ENCODE measurements around the gene PCGF2.
A peak's percentile ranks its signal among the peaks of the same experiment; 100 is the strongest.

The PCGF2 gene

GRCh38 chr17:38738007-38738662 is 10.0 kb downstream of the PCGF2 start:
- peaks cover 19% of the 10 kb centered on the region for H3K4me1 Mint-ChIP-seq
- no peak for DNase-seq (ENCODE audit: low spot score in 2 of 2)
- H3K4me3 Mint-ChIP-seq = no peak overlapping the region
- no peak for ATAC-seq (ENCODE audit: low read depth)
- H3K36me3 Mint-ChIP-seq = peaks cover under 1% of the 10 kb centered on the region
- no peaks in the 10 kb centered on the region for H3K9me3 Mint-ChIP-seq
- H3K27me3 Mint-ChIP-seq = peaks cover 8% of the 10 kb centered on the region
- no peak overlapping the region for H3K27ac Mint-ChIP-seq

- Mint-ChIP-seq H3K36me3 (peaks cover 2% of the 10 kb centered on the region), H3K4me1 (peaks cover 33% of the 10 kb centered on the region), H3K27me3 (peaks cover 8% of the 10 kb centered on the region), H3K27ac (no peak overlapping the region), H3K9me3 (no peaks in the 10 kb centered on the region), H3K4me3 (no peak overlapping the region)
- ATAC-seq (ENCODE audit: low read depth) (peak; percentile 41), DNase-seq (ENCODE audit: low spot score in 2 of 2) (peak; percentile 69 to 82)
Observed at GRCh38 chr17:38735161-38735997, 12.8 kb downstream of the PCGF2 start.

GRCh38 chr17:38733982-38734973 is 13.9 kb downstream of the PCGF2 start:
- no peak overlapping the region for H3K4me3 Mint-ChIP-seq
- no peak overlapping the region for H3K27ac Mint-ChIP-seq

GRCh38 chr17:38733282-38733981 is 14.7 kb downstream of the PCGF2 start:
- ATAC-seq (ENCODE audit: low read depth) (no peak), DNase-seq (ENCODE audit: low spot score in 2 of 2) (no peak)
- Mint-ChIP-seq H3K4me3 (no peak overlapping the region), H3K9me3 (no peaks in the 10 kb centered on the region), H3K27me3 (peaks cover 3% of the 10 kb centered on the region), H3K4me1 (peaks cover 45% of the 10 kb centered on the region), H3K27ac (peak overlapping the region; percentile 76), H3K36me3 (peaks cover 2% of the 10 kb centered on the region)

More at GRCh38 chr17:38733982-38734973, 13.9 kb downstream of the PCGF2 start:
- DNase-seq (ENCODE audit: low spot score in 2 of 2) (no peak), ATAC-seq (ENCODE audit: low read depth) (no peak)
- Mint-ChIP-seq H3K9me3 (no peaks in the 10 kb centered on the region), H3K27me3 (peaks cover 3% of the 10 kb centered on the region), H3K36me3 (peaks cover 2% of the 10 kb centered on the region), H3K4me1 (peaks cover 36% of the 10 kb centered on the region)

- peak overlapping the region; percentile 76 for H3K27ac Mint-ChIP-seq
- DNase-seq (ENCODE audit: low spot score in 2 of 2) = no peak
- H3K9me3 Mint-ChIP-seq = no peaks in the 10 kb centered on the region
- no peak for ATAC-seq (ENCODE audit: low read depth)
- H3K36me3 Mint-ChIP-seq = peaks cover 2% of the 10 kb centered on the region
- no peaks in the 10 kb centered on the region for H3K27me3 Mint-ChIP-seq
- no peak overlapping the region for H3K4me3 Mint-ChIP-seq
- H3K4me1 Mint-ChIP-seq = peaks cover 47% of the 10 kb centered on the region
Observed at GRCh38 chr17:38732376-38733281, 15.5 kb downstream of the PCGF2 start.

GRCh38 chr17:38731526-38732294 is 16.4 kb downstream of the PCGF2 start:
- Mint-ChIP-seq H3K36me3 (peaks cover 2% of the 10 kb centered on the region), H3K9me3 (no peaks in the 10 kb centered on the region), H3K27me3 (no peaks in the 10 kb centered on the region), H3K4me3 (peak overlapping the region; percentile 96), H3K4me1 (peaks cover 51% of the 10 kb centered on the region), H3K27ac (peak overlapping the region; percentile 25)
- DNase-seq (ENCODE audit: low spot score in 2 of 2) (no peak), ATAC-seq (ENCODE audit: low read depth) (no peak)

- ATAC-seq (ENCODE audit: low read depth) = no peak
- Mint-ChIP-seq H3K36me3 (peaks cover 2% of the 10 kb centered on the region), H3K27ac (peak overlapping the region; percentile 93), H3K27me3 (no peaks in the 10 kb centered on the region), H3K4me1 (peaks cover 55% of the 10 kb centered on the region), H3K4me3 (peak overlapping the region; percentile 96), H3K9me3 (no peaks in the 10 kb centered on the region)
- no peak for DNase-seq (ENCODE audit: low spot score in 2 of 2)
Observed at GRCh38 chr17:38730526-38731379, 17.4 kb downstream of the PCGF2 start.

GRCh38 chr17:38729886-38730525 is 18.1 kb downstream of the PCGF2 start, which contains the start of gene CISD3:
Gene CISD3, plus strand, starts transcription at chr17:38730341. Its CDS starts 18 bp downstream, at chr17:38730359.
- Mint-ChIP-seq H3K36me3 (peaks cover 2% of the 10 kb centered on the region), H3K4me3 (peak within 1 kb of the TSS; percentile 96), H3K9me3 (no peaks in the 10 kb centered on the region), H3K27ac (peak within 1 kb of the TSS; percentile 93), H3K27me3 (no peaks in the 10 kb centered on the region), H3K4me1 (peaks cover 53% of the 10 kb centered on the region)
- ATAC-seq (ENCODE audit: low read depth) (peak; percentile 87), DNase-seq (ENCODE audit: low spot score in 2 of 2) (peak; percentile 85 to 92)

GRCh38 chr17:38729368-38729885 is 18.7 kb downstream of the PCGF2 start:
- H3K9me3 Mint-ChIP-seq = no peaks in the 10 kb centered on the region
- no peak for DNase-seq (ENCODE audit: low spot score in 2 of 2)
- H3K27me3 Mint-ChIP-seq = no peaks in the 10 kb centered on the region
- peaks cover 50% of the 10 kb centered on the region for H3K4me1 Mint-ChIP-seq
- H3K27ac Mint-ChIP-seq = no peak overlapping the region
- peaks cover 2% of the 10 kb centered on the region for H3K36me3 Mint-ChIP-seq
- peak overlapping the region; percentile 59 for H3K4me3 Mint-ChIP-seq
- ATAC-seq (ENCODE audit: low read depth) = no peak

GRCh38 chr17:38728290-38728831 is 19.8 kb downstream of the PCGF2 start:
- H3K27me3 Mint-ChIP-seq = no peaks in the 10 kb centered on the region
- H3K4me1 Mint-ChIP-seq = peaks cover 45% of the 10 kb centered on the region
- H3K9me3 Mint-ChIP-seq = no peaks in the 10 kb centered on the region
- ATAC-seq (ENCODE audit: low read depth) = peak; percentile 56
- peaks cover 2% of the 10 kb centered on the region for H3K36me3 Mint-ChIP-seq
- peak overlapping the region; percentile 51 for H3K4me3 Mint-ChIP-seq
- peak in 1 of 2 donors; percentile 40 for DNase-seq (ENCODE audit: low spot score in 2 of 2)
- peak overlapping the region; percentile 40 for H3K27ac Mint-ChIP-seq
